GM18867 (cell line): ENCODE results near the gene IQCH.
"Not testable (repeated sequence)": the region's sequence is repeated elsewhere in the genome, so short reads cannot be mapped to it uniquely, and the experiment has no call there.

Source experiments
- ATAC-seq: cut with Tn5 transposase; IDR thresholded peaks from one replicate; pipeline ENCODE4 v1.9.1; 2021; ENCODE audit warnings: mild to moderate bottlenecking, moderate library complexity; ENCODE audit not compliant: unreplicated experiment

IQCH gene

GRCh38 chr15:67350042-67350441, 95.5 kb downstream of the IQCH start:
- no peak for ATAC-seq

GRCh38 chr15:67358391-67358790, 103.8 kb downstream of the IQCH start:
- ATAC-seq, result no peak

- ATAC-seq, result no peak
These were observed 104.2 kb downstream of the IQCH start for GRCh38 chr15:67358812-67359211.

- ATAC-seq, result no peak
These were observed 105.0 kb downstream of the IQCH start for GRCh38 chr15:67359431-67360079.

GRCh38 chr15:67361100-67361499, 106.5 kb downstream of the IQCH start:
- no peak for ATAC-seq

- not testable (repeated sequence) for ATAC-seq
These were observed 109.1 kb downstream of the IQCH start for GRCh38 chr15:67363712-67364111.

GRCh38 chr15:67365994-67366393, 111.4 kb downstream of the IQCH start:
- no peak for ATAC-seq

GRCh38 chr15:67366904-67367303, 112.3 kb downstream of the IQCH start:
- ATAC-seq, result no peak

- no peak for ATAC-seq
These were observed 114.9 kb downstream of the IQCH start for GRCh38 chr15:67369359-67369998.

- ATAC-seq, result no peak
These were observed 115.8 kb downstream of the IQCH start for GRCh38 chr15:67370206-67370954.

GRCh38 chr15:67372543-67372942, 118.0 kb downstream of the IQCH start:
- no peak for ATAC-seq

- no peak for ATAC-seq
These were observed 118.5 kb downstream of the IQCH start for GRCh38 chr15:67372986-67373675.

GRCh38 chr15:67373971-67374370, 119.4 kb downstream of the IQCH start:
- no peak for ATAC-seq

GRCh38 chr15:67379530-67379929, 124.9 kb downstream of the IQCH start:
- no peak for ATAC-seq

- no peak for ATAC-seq
These were observed 126.3 kb downstream of the IQCH start for GRCh38 chr15:67380921-67381320.

GRCh38 chr15:67381416-67382045, 126.9 kb downstream of the IQCH start:
- ATAC-seq, result no peak

GRCh38 chr15:67382723-67383122, 128.1 kb downstream of the IQCH start:
- ATAC-seq, result no peak

- ATAC-seq, result no peak
These were observed 129.3 kb downstream of the IQCH start for GRCh38 chr15:67383899-67384298.

- ATAC-seq, result no peak
These were observed 130.2 kb downstream of the IQCH start for GRCh38 chr15:67384761-67385160.

- ATAC-seq, result no peak
These were observed 131.4 kb downstream of the IQCH start for GRCh38 chr15:67385971-67386370.

- ATAC-seq, result no peak
These were observed 132.4 kb downstream of the IQCH start for GRCh38 chr15:67386947-67387346.
